Fibroblast of villous mesenchyme (primary cell): ENCODE data around the gene SLC26A1. TPM values are rescaled to one million over a fixed set of nuclear protein-coding genes. Genes with fewer than 3 reads are reported as not detected.

Experiments used
- DNase-seq: peaks from one replicate; pipeline ENCODE4 v3.0.0-alpha.2; 2010; ENCODE audit warnings: low read depth
- H3K4me3 ChIP-seq: 2 replicates; pipeline ENCODE4 v1.5.1; 2011; ENCODE audit warnings: low read depth, mild to moderate bottlenecking, low read length
- CTCF ChIP-seq: IDR thresholded peaks from 2 replicates; pipeline ENCODE4 v1.5.1; 2012; ENCODE audit warnings: low read depth, mild to moderate bottlenecking, low read length; ENCODE audit not compliant: insufficient read depth
- total RNA-seq: library from RNA; depleted of rRNA; stranded (reverse); fragments of >200 nt; gene quantifications from 2 replicates; pipeline ENCODE4 v1.2.3, GENCODE V29; 2012

Gene SLC26A1
- total RNA-seq, 1 donor = under 0.01 TPM

- no peak for TF ChIP-seq CTCF
- DNase-seq = no peak
- H3K4me3 ChIP-seq = no peak overlapping the region
These were observed 25.2 kb upstream of the SLC26A1 start for GRCh38 chr4:1018147-1019020.

- TF ChIP-seq CTCF = no peak
- H3K4me3 ChIP-seq = no peak overlapping the region
- no peak for DNase-seq
These were observed 24.5 kb upstream of the SLC26A1 start for GRCh38 chr4:1017706-1018105.

GRCh38 chr4:1017211-1017610 is 24.0 kb upstream of the SLC26A1 start:
- no peak for DNase-seq
- no peak for TF ChIP-seq CTCF
- H3K4me3 ChIP-seq = no peak overlapping the region

- TF ChIP-seq CTCF = no peak
- H3K4me3 ChIP-seq = no peak overlapping the region
- DNase-seq = no peak
These were observed 22.5 kb upstream of the SLC26A1 start for GRCh38 chr4:1015746-1016145.

DNA sequence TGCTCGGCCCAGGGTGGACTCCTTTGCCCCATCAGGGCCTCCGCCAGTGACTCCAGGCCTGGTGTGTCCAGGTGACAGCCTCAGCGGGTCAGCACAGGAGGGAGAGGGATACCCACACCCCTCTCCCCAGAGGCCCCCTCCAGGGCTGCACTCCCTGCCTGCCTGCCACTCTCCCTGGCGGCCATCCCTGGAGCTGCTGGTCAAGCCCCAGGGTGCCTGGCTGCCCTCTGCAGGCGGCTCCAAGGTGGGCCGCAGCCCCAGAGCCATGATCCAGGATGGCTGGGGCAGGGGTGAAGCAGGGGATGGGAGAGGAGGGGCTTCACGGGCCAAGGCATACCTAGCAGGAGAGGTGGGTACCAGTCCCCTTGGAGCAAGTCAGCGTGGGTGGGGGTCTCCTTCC is 22.0 kb upstream of the SLC26A1 start:
- no peak for DNase-seq
- TF ChIP-seq CTCF = no peak
- no peak overlapping the region for H3K4me3 ChIP-seq

DNA sequence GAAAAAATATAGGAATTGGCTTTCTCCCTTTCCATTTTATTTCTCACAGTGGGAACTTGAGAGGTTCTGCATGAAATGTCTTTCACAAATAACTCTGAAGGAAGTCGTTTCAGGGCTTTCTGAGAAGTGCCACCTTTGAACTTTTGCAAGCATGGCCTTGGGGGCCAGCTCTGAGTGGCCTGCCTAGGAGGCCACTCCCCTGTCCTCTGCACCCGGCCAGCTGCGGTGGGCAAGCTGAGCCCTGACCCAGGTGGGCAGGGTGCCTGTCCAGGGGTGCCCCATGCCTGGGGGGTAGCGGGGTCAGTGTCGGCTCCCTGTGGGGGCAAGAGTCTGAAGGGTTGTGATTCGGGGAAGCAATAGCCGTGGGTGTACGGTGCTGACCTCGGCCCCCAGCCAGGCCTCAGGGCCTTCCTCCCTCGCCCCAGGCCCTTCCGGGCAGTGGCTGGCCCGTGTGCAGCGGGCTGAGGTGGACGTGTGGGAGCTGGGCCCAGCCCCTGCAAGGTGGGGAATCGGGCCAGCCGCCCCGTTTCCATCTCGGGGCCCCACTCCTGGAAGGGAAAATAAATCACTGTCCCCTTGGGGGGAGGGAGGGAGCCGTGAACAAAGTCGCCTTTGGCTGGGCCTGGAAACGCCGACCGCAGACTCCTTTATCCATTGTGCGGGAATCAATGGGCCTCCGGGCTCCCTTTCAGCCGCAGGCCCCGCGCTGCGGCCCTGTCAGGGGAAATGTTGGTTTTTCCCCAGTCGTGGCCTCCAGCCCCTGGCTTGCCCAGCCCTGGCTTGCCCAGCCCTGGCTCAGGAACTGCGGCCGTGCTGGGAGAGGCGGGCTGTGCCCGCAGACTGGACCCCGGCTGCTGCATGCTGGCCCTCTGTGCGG is 21.3 kb upstream of the SLC26A1 start:
- no peak overlapping the region for H3K4me3 ChIP-seq
- TF ChIP-seq CTCF = no peak
- no peak for DNase-seq
